ENCODE data around the gene CELF5.
"Not testable (repeated sequence)": the region's sequence is repeated elsewhere in the genome, so short reads cannot be mapped to it uniquely, and the experiment has no call there.

Gene CELF5

GRCh38 chr19:3201911-3202310 is 22.6 kb upstream of the CELF5 start:
- WGBS, 2 experiments, result 94 to 96% methylated on average over 14 of the region's 14 CpGs
- Histone ChIP-seq H3K4me1 (ENCODE audit: control insufficient read depth, insufficient read depth, low read length) (no peaks in the 10 kb centered on the region), H3K36me3 (ENCODE audit: control insufficient read depth, insufficient read depth, low read length) (peaks cover under 1% of the 10 kb centered on the region), H3K4me3 (ENCODE audit: insufficient read depth, low read depth, low read length) (no peak overlapping the region), H3K27ac (ENCODE audit: insufficient read depth, low read depth, low read length, poor library complexity, severe bottlenecking) (no peak overlapping the region), H3K27me3 (ENCODE audit: control insufficient read depth, insufficient read depth, low read length, poor library complexity, severe bottlenecking) (no peaks in the 10 kb centered on the region), H3K9me3 (ENCODE audit: control insufficient read depth, low read length) (no peaks in the 10 kb centered on the region)

- peaks cover 5% of the 10 kb centered on the region for H3K36me3 ChIP-seq (ENCODE audit: control insufficient read depth, insufficient read depth, low read length)
- WGBS, 2 experiments, result 90 to 91% methylated on average over 12 of the region's 12 CpGs
These were observed 22.1 kb upstream of the CELF5 start for GRCh38 chr19:3202346-3202745.

GRCh38 chr19:3202895-3203294 is 21.6 kb upstream of the CELF5 start:
- not testable (repeated sequence) for H3K27me3 ChIP-seq (ENCODE audit: control insufficient read depth, insufficient read depth, low read length, poor library complexity, severe bottlenecking); H3K4me1 ChIP-seq (ENCODE audit: control insufficient read depth, insufficient read depth, low read length); H3K4me3 ChIP-seq (ENCODE audit: insufficient read depth, low read depth, low read length); H3K27ac ChIP-seq (ENCODE audit: insufficient read depth, low read depth, low read length, poor library complexity, severe bottlenecking); H3K9me3 ChIP-seq (ENCODE audit: control insufficient read depth, low read length)
- H3K36me3 ChIP-seq (ENCODE audit: control insufficient read depth, insufficient read depth, low read length), result peaks cover 10% of the 10 kb centered on the region
- WGBS, 2 experiments, result 93 to 96% methylated on average over 7 of the region's 7 CpGs

More at GRCh38 chr19:3202346-3202745, 22.1 kb upstream of the CELF5 start:
- no peaks in the 10 kb centered on the region for H3K27me3 ChIP-seq (ENCODE audit: control insufficient read depth, insufficient read depth, low read length, poor library complexity, severe bottlenecking)
- H3K4me3 ChIP-seq (ENCODE audit: insufficient read depth, low read depth, low read length), result no peak overlapping the region
- H3K4me1 ChIP-seq (ENCODE audit: control insufficient read depth, insufficient read depth, low read length), result no peaks in the 10 kb centered on the region
- no peak overlapping the region for H3K27ac ChIP-seq (ENCODE audit: insufficient read depth, low read depth, low read length, poor library complexity, severe bottlenecking)
- H3K9me3 ChIP-seq (ENCODE audit: control insufficient read depth, low read length), result no peaks in the 10 kb centered on the region

- no peaks in the 10 kb centered on the region for H3K27me3 ChIP-seq (ENCODE audit: control insufficient read depth, insufficient read depth, low read length, poor library complexity, severe bottlenecking)
- H3K36me3 ChIP-seq (ENCODE audit: control insufficient read depth, insufficient read depth, low read length), result peaks cover 13% of the 10 kb centered on the region
- H3K4me1 ChIP-seq (ENCODE audit: control insufficient read depth, insufficient read depth, low read length), result no peaks in the 10 kb centered on the region
- no peak overlapping the region for H3K4me3 ChIP-seq (ENCODE audit: insufficient read depth, low read depth, low read length)
- H3K9me3 ChIP-seq (ENCODE audit: control insufficient read depth, low read length), result no peaks in the 10 kb centered on the region
- WGBS, 2 experiments, result 95 to 96% methylated on average over 43 of the region's 43 CpGs
- no peak overlapping the region for H3K27ac ChIP-seq (ENCODE audit: insufficient read depth, low read depth, low read length, poor library complexity, severe bottlenecking)
These were observed 20.4 kb upstream of the CELF5 start for GRCh38 chr19:3203805-3204645.

- 95 to 96% methylated on average over 35 of the region's 35 CpGs for whole genome bisulfite sequencing, 2 experiments
- no peaks in the 10 kb centered on the region for H3K4me1 ChIP-seq (ENCODE audit: control insufficient read depth, insufficient read depth, low read length)
- H3K9me3 ChIP-seq (ENCODE audit: control insufficient read depth, low read length), result no peaks in the 10 kb centered on the region
- no peak overlapping the region for H3K4me3 ChIP-seq (ENCODE audit: insufficient read depth, low read depth, low read length)
- no peak overlapping the region for H3K27ac ChIP-seq (ENCODE audit: insufficient read depth, low read depth, low read length, poor library complexity, severe bottlenecking)
- peaks cover 13% of the 10 kb centered on the region for H3K36me3 ChIP-seq (ENCODE audit: control insufficient read depth, insufficient read depth, low read length)
- no peaks in the 10 kb centered on the region for H3K27me3 ChIP-seq (ENCODE audit: control insufficient read depth, insufficient read depth, low read length, poor library complexity, severe bottlenecking)
These were observed 19.7 kb upstream of the CELF5 start for GRCh38 chr19:3204646-3205275.

GRCh38 chr19:3206216-3206953 is 18.1 kb upstream of the CELF5 start:
- Histone ChIP-seq H3K4me3 (ENCODE audit: insufficient read depth, low read depth, low read length) (no peak overlapping the region), H3K27me3 (ENCODE audit: control insufficient read depth, insufficient read depth, low read length, poor library complexity, severe bottlenecking) (no peaks in the 10 kb centered on the region), H3K4me1 (ENCODE audit: control insufficient read depth, insufficient read depth, low read length) (no peaks in the 10 kb centered on the region), H3K9me3 (ENCODE audit: control insufficient read depth, low read length) (no peaks in the 10 kb centered on the region), H3K27ac (ENCODE audit: insufficient read depth, low read depth, low read length, poor library complexity, severe bottlenecking) (no peak overlapping the region), H3K36me3 (ENCODE audit: control insufficient read depth, insufficient read depth, low read length) (peaks cover 13% of the 10 kb centered on the region)
- whole genome bisulfite sequencing, 2 experiments, result 95% methylated on average over 28 of the region's 28 CpGs

- H3K36me3 ChIP-seq (ENCODE audit: control insufficient read depth, insufficient read depth, low read length), result peaks cover 13% of the 10 kb centered on the region
- no peak overlapping the region for H3K27ac ChIP-seq (ENCODE audit: insufficient read depth, low read depth, low read length, poor library complexity, severe bottlenecking)
- no peaks in the 10 kb centered on the region for H3K27me3 ChIP-seq (ENCODE audit: control insufficient read depth, insufficient read depth, low read length, poor library complexity, severe bottlenecking)
- no peak overlapping the region for H3K4me3 ChIP-seq (ENCODE audit: insufficient read depth, low read depth, low read length)
- 92% methylated on average over 43 of the region's 43 CpGs for WGBS, 2 experiments
- H3K9me3 ChIP-seq (ENCODE audit: control insufficient read depth, low read length), result no peaks in the 10 kb centered on the region
- H3K4me1 ChIP-seq (ENCODE audit: control insufficient read depth, insufficient read depth, low read length), result no peaks in the 10 kb centered on the region
These were observed 16.8 kb upstream of the CELF5 start for GRCh38 chr19:3207461-3208242.

GRCh38 chr19:3208317-3209207 is 15.9 kb upstream of the CELF5 start:
- 95% methylated on average over 33 of the region's 33 CpGs for WGBS, 2 experiments
- no peak overlapping the region for H3K27ac ChIP-seq (ENCODE audit: insufficient read depth, low read depth, low read length, poor library complexity, severe bottlenecking)
- H3K27me3 ChIP-seq (ENCODE audit: control insufficient read depth, insufficient read depth, low read length, poor library complexity, severe bottlenecking), result no peaks in the 10 kb centered on the region
- peaks cover 13% of the 10 kb centered on the region for H3K36me3 ChIP-seq (ENCODE audit: control insufficient read depth, insufficient read depth, low read length)
- no peaks in the 10 kb centered on the region for H3K9me3 ChIP-seq (ENCODE audit: control insufficient read depth, low read length)
- no peak overlapping the region for H3K4me3 ChIP-seq (ENCODE audit: insufficient read depth, low read depth, low read length)
- H3K4me1 ChIP-seq (ENCODE audit: control insufficient read depth, insufficient read depth, low read length), result no peaks in the 10 kb centered on the region

- no peaks in the 10 kb centered on the region for H3K27me3 ChIP-seq (ENCODE audit: control insufficient read depth, insufficient read depth, low read length, poor library complexity, severe bottlenecking)
- no peak overlapping the region for H3K27ac ChIP-seq (ENCODE audit: insufficient read depth, low read depth, low read length, poor library complexity, severe bottlenecking)
- no peaks in the 10 kb centered on the region for H3K4me1 ChIP-seq (ENCODE audit: control insufficient read depth, insufficient read depth, low read length)
- 56% methylated on average over 20 of the region's 20 CpGs for whole genome bisulfite sequencing, 2 experiments
- H3K9me3 ChIP-seq (ENCODE audit: control insufficient read depth, low read length), result no peaks in the 10 kb centered on the region
- H3K4me3 ChIP-seq (ENCODE audit: insufficient read depth, low read depth, low read length), result no peak overlapping the region
- H3K36me3 ChIP-seq (ENCODE audit: control insufficient read depth, insufficient read depth, low read length), result peaks cover 13% of the 10 kb centered on the region
These were observed 14.0 kb upstream of the CELF5 start for GRCh38 chr19:3210347-3211017.

Data from ectodermal cell (in vitro differentiated cells).